HG03460 (cell line): ENCODE measurements around the gene LCNL1.
A peak's percentile ranks its signal among the peaks of the same experiment; 100 is the strongest.

Experiments
- ATAC-seq: cut with Tn5 transposase; IDR thresholded peaks from one replicate; pipeline ENCODE4 v1.9.1; 2021; ENCODE audit not compliant: unreplicated experiment

The LCNL1 gene

DNA sequence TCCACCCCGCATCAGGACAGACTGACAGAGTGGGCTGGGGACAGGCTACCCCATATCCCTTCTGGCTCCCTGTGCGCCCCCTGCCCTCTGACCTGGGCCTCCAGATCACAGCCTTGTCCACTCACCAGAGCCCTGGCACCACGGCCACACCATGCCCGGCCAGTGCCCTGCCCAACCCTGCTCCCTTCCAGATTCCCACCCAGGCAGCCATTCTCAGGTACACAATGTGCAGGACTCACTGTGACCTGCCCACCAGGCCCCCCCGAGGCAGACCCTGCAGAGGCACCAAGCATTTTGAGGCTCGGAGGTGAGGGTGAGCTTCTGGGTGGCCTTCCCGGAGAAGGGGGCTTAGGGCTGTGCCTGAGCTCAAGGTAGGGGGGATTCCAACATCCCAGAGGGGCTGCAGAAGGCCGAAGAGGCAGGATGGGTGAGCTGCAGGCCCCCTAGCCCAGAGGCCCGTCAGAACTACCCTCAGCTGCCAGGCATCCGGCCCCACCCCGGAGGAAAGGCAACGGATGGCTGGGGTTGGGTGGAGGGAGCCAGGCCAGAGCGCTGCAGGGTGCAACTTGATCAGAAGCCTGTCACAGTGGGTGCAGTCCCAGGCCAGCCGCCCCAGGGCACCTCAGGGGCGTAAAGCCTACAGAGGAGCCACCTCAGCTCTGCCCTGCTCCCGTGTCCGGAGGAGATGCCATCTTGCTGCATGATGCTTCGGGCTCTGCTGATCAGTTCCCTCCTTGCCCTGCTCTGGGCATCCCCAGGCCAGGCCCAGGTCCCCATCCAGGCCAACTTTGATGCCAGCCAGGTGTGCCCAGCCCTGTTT lies at the start of gene LCNL1:
TSS of gene LCNL1 (plus strand) at position 762 of the 820 bp plus-strand sequence. CDS start 594 bp downstream, outside the sequence.
- ATAC-seq: no peak

GRCh38 chr9:136934277-136934676 lies 48.5 kb upstream of the LCNL1 start:
- no peak for ATAC-seq

DNA sequence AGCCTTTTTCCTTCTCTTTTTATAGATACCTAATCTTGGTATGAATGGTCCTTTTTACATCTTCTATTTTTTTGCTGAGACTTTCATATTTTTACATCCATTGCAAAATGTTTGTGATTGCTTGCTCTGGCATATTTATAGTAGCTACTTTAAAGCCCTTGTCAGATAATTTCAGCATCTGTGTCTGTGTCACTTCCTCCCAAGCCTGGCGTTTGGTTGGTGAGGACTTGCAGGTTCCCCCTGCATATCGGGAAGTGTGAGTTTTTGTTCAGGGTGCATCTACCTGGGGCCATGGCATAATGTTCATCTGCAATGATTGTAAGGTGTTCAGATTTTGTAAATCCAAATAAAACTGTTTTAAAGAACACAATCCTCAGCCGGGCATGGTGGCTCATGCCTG lies 47.1 kb upstream of the LCNL1 start:
- no peak for ATAC-seq

DNA sequence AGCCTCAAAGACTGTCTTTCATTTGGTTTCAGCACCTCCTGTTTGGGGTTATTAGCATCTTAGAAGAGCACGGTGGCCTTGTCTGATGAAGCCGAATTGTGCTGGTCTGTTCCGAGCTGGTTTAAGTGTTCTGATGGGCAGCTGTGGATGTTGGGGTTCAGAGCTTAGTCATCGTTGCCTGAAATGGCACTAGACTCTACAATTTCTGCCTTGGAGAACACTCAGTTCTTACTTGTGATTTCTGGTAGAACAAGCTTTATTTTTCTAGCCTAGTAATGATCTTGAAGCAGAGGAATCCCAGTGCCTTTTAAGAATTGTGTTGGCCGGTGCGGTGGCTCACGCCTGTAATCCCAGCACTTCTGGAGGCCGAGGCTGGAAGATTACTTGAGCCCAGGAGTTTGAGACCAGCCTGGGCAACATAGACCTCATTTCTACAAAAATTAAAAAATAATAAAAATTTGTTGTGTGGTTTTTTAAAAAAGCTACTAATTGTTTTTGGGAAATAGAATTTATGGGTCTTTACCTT lies 46.1 kb upstream of the LCNL1 start:
- no peak for ATAC-seq

DNA sequence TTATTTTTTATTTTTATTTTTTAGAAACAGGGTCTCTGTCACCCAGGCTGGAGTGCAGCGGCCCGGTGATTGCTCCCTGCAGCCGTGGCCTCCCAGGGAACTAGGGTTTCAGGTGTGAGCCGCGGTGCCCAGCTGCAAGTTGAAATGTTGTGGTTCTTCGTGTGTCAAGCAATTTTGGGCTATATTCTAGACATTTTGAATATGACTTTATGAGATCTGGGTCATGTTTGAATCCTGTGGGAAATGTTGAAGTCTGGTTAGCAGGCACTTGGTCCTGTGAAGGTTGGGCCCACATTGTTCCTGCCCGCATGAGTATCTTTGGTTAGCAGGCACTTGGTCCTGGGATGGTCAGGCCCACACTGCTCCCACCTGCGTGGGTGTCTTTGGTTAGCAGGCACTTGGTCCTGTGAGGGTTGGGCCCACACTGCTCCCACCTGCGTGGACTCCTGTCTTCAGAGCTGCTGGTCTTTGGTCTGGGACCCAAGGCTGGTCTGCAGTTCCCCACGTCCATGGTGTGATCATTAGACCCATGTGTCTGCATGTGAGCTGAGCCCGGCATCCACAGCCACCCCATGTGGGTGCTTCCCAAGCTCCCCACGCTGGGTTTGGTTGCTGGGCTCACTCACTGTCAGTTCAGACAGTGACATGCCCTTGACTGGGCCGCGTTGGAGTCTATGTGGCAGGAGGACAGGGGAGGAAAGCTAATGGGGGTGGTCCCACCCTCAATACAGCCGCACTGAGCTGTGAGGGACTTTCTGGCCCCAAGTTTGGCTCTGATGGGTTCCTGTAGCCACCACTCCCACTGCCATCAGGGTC lies 45.4 kb upstream of the LCNL1 start:
- ATAC-seq: no peak

DNA sequence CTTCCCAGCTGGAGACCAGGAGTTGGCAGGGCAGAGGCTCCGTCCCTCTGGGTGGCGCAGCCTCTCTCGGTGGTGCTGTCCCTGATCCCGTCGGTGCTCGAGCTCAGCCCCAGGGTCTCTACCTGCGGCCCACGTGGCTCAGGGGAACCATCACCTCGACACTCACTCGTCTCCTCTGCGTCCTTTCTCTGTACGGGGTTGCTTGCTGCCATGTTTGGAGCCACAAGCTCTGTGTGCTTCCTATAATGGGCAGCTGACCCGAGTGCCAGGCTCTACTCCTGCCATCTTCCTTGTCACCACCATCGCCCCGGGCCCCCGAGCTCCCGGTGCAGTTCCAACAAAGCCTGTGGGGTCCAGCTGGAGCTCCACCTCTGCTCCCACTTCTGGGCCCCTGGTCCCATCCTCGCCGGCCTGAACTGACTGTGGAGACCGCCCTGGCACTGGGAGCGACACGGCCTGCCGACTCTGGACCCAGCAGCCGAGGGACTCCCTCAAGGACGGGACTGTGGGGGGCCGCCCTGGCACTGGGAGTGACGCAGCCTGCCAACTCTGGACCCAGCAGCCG lies 43.3 kb upstream of the LCNL1 start:
- no peak for ATAC-seq

DNA sequence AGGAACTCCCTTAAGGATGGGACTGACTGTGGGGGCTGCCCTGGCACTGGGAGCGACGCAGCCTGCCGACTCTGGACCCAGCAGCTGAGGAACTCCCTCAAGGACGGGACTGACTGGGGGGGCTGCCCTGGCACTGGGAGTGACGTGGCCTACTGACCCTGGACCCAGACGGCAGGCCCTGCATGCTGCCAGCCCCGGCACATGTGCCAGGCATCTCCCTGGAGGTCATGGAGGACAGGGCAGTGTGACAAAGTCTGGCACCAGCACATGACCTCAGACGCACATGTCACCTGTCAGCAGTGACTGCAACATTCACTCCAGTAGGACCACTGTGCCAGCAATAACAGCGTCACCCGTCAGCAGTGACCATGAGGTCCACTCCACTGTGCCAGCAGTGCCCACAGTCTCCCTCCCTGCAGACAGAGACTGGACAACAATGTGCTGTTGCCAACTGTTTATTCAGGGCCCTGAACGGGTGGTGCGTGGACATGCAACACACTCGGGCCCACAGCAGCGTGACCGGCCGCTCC lies 42.7 kb upstream of the LCNL1 start:
- no peak for ATAC-seq

GRCh38 chr9:136940526-136941230 lies 42.1 kb upstream of the LCNL1 start:
- no peak for ATAC-seq

DNA sequence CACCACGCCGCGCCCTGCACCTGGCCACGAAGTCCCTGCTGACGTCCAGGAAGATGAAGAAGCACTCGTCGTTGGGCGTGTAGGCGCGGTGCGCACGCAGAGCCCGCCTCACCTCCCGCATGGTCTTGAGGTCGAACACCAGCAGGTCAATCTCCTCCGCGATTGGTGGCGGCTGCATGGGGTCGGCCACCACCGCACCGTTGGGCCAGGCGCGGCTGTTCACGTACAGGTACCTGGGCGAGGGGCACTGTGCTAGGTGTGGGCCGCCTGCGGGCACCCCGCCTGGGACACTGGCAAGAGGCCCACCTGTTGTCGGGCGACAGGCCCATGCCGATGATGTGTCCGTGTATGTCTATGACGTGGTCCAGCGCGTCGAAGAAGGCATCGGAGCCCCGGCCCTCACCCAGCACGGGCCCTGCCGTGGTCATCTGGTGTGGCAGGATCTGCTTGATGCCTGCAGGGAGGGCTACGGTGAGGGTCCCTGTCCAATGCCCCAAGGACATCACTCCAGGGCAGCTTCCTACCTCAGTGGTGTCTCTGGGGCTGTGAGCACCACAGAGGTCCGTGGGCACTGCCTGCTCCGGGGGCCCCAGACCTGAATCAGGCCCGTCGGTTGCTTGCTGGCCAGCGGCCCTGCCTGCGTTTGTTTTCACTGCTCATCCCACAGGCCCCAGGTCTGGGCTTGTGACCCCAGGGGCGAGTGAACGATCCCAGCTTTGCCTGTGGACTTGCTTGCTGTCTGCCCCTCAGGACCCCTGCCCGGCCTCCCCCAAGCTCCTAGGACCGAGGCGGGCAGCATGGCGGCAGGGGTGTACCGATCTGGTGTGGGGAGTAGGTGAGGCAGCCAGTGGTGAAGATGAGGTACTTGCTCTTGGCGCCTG lies 41.3 kb upstream of the LCNL1 start:
- ATAC-seq: no peak

DNA sequence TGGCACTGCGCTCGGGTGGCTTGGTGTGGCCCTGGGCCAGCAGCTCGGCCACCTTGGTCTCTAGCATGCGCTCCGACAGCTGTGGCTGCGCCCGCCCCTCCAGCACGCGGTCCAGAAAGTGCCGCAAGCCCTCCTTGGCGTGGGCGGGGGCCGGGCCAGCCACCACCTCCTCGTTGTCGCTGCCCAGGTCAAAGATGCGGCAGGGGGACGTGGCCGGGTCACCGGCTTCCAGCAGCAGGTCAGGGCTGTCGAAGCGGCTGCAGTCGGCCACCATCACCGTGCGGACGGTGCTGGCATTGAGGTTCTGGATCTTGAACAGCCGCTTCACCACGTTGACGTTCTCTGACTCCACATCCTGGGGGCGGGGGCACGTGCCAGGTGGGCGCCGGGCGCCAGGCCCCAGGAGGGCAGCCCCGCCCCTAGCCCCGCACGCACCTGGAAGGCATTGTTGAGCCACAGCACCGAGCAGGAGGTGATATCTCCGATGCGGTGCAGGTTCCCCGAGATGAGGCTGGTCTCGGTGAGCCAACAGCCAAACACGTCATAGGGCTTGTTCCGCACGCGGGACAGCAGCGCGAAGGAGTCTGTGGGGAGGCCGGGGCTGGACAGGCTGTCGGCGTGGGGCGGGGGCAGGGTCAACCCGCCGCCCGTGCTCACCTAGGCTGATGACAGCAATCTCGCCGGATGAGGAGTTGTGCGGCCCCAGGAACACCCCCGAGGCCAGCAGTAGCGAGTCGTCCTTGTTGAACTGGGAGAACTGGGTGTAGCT lies 40.5 kb upstream of the LCNL1 start:
- ATAC-seq: no peak

GRCh38 chr9:136942881-136943230 lies 39.9 kb upstream of the LCNL1 start:
- no peak for ATAC-seq

- ATAC-seq: peak; percentile 11
These were observed 39.2 kb upstream of the LCNL1 start for GRCh38 chr9:136943291-136944211.

GRCh38 chr9:136944212-136944518 lies 38.6 kb upstream of the LCNL1 start:
- ATAC-seq: peak; percentile 29

DNA sequence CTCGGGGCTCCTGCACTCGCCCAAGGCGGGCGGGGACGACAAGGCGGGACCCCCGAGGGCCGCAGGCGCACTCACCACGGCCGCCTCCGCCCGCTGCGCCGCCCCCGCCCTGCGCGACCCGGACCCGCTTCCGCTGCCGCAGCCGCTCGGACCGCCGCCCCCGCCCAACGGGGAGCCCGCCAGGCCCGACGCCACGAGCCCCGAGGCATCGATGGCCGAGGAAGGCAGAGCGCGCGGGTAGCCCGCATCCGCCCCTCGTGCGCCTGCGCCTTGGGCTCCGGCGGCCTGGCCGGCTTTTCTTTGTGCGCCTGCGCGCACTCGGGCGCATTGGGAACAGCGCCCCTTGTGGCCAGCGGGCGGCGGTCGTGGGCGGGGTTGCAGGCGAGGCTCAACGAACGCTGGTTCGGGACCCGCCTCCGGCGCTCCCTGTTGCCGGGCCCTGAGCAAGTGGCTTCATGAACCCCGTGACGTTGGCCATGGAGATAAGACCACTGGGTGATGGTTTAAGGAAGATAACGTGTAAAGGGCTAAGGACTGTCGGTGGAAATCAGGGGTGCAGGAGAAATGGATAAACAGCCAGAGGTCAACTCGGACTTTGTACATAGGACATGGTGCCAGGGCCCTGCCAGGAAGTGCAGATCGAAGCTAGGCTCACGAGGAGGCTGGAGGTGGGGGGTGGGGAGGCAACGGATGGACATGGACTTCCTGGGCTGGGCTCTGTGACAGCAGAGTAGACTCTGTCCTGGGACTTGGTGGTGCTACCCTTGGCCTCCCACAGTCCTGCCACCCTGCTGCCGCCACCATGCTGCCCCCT lies 38.1 kb upstream of the LCNL1 start, which contains the start of the genes C8G and FBXW5:
TSS of gene C8G (plus strand) at position 725 of the 814 bp plus-strand sequence. CDS start at position 803, 78 bp downstream.
TSS of gene FBXW5 (minus strand) at position 220 of the 814 bp plus-strand sequence. CDS start 655 bp downstream, outside the sequence.
- peak; percentile 66 for ATAC-seq

DNA sequence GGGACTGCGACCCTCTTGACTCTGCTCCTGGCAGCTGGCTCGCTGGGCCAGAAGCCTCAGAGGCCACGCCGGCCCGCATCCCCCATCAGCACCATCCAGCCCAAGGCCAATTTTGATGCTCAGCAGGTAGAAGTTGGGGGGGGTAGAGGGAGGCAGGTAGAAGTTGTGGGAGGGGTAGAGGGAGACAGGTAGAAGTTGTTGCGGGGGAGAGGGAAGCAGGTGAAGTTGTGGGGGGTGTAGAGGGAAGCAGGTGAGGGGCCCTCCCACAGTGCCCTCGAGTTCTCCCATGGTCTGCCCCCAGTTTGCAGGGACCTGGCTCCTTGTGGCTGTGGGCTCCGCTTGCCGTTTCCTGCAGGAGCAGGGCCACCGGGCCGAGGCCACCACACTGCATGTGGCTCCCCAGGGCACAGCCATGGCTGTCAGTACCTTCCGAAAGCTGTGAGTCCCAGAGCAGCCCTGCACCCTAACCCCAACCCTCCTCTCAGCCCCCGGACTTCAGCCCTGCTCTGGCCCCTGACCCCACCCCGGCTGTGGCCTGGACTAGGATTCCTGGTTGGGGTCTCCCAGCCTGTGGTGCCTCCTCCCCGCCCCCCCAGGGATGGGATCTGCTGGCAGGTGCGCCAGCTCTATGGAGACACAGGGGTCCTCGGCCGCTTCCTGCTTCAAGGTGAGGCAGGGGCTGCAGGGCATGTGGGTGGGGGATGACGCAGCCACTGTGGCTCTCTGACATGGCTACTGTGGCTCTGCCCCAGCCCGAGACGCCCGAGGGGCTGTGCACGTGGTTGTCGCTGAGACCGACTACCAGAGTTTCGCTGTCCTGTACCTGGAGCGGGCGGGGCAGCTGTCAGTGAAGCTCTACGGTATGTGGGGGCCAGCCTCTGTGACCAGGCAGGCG lies 37.2 kb upstream of the LCNL1 start:
- no peak for ATAC-seq
